RWPE1 (cell line): ENCODE data around the gene NCAPD2.
A peak's percentile ranks its signal among the peaks of the same experiment; 100 is the strongest.

Experiments used
- CTCF ChIA-PET: fragments of 350-600 bp; sonication (Branson Sonifier 250); formaldehyde crosslinking; extraction: SDS; loops from one replicate; lab custom pipeline; 2021; lab: Yijun Ruan, JAX
- POLR2A ChIA-PET: fragments of 400-600 bp; formaldehyde crosslinking; extraction: SDS; loops from one replicate; lab custom pipeline; 2020; ENCODE audit warnings: antibody characterized with exemption; ENCODE audit not compliant: low non-redundant PET; lab: Yijun Ruan, JAX
- DNase-seq: peaks from one replicate; pipeline ENCODE4 v3.0.0; 2012; ENCODE audit warnings: low spot score
- H3K27ac ChIP-seq: fragments of 450-650 bp; 2 replicates; pipeline ENCODE4 v1.5.1; 2017
- CTCF ChIP-seq: fragments of 450-650 bp; conservative IDR thresholded peaks from 2 replicates; pipeline ENCODE4 v1.5.1; 2017; ENCODE audit warnings: low read depth, mild to moderate bottlenecking

NCAPD2 gene

GRCh38 chr12:6500466-6500865, 6.6 kb downstream of the NCAPD2 start:
- DNase-seq: no peak
- ChIA-PET POLR2A (no interaction called here), CTCF (no interaction called here)
- no peak overlapping the region for H3K27ac ChIP-seq
- no peak for TF ChIP-seq CTCF

GRCh38 chr12:6507102-6507998, 13.4 kb downstream of the NCAPD2 start:
- TF ChIP-seq CTCF: no peak
- peak overlapping the region; percentile 69 for H3K27ac ChIP-seq
- ChIA-PET POLR2A (no interaction called here), CTCF (no interaction called here)
- peak; percentile 15 for DNase-seq

- peak overlapping the region; percentile 69 for H3K27ac ChIP-seq
- CTCF ChIA-PET: no interaction called here
These were observed 14.2 kb downstream of the NCAPD2 start for GRCh38 chr12:6508087-6508486.

GRCh38 chr12:6520186-6520585, 26.3 kb downstream of the NCAPD2 start:
- H3K27ac ChIP-seq: no peak overlapping the region
- CTCF ChIA-PET: no interaction called here
- no peak for DNase-seq
- POLR2A ChIA-PET: no interaction called here
- no peak for TF ChIP-seq CTCF

More at GRCh38 chr12:6508087-6508486, 14.2 kb downstream of the NCAPD2 start:
- TF ChIP-seq CTCF: no peak
- POLR2A ChIA-PET: no interaction called here
- no peak for DNase-seq

GRCh38 chr12:6522193-6522592, 28.3 kb downstream of the NCAPD2 start:
- no peak for DNase-seq
- no peak overlapping the region for H3K27ac ChIP-seq
- POLR2A ChIA-PET: no interaction called here
- no peak for TF ChIP-seq CTCF
- CTCF ChIA-PET: interaction anchor here (0.6 kb wide), 1 partner anchor 348 kb away, joined by 3 read pairs; no protein-coding TSS in a partner anchor

GRCh38 chr12:6523708-6524107, 29.8 kb downstream of the NCAPD2 start:
- no peak for DNase-seq
- no peak overlapping the region for H3K27ac ChIP-seq
- TF ChIP-seq CTCF: no peak
- ChIA-PET CTCF (no interaction called here), POLR2A (no interaction called here)
